ENCODE results near the gene FAM83G.
"Not testable (repeated sequence)": the region's sequence is repeated elsewhere in the genome, so short reads cannot be mapped to it uniquely, and the experiment has no call there.

FAM83G gene

DNA sequence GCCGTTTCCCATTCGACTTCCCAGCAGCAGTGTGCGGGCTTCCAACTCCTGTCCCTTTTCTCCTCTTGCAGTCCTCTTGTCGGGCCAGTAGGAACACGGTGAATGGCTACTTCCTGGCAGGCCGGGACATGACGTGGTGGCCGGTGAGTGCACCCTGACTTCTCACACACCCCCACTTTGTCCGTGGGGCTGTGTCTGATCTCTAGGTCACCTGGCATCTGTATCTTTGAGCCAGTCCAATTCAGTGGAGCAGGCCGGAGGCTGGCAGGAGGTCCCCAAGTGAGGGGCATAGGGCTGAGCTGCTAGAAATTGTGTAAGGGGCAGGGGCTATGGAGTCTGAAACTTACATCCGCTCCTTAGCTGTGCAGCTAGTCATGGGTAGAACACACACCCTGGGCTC, 46.0 kb downstream of the FAM83G start:
- no peak overlapping the region for H3K4me3 ChIP-seq (ENCODE audit: control insufficient read depth, low read depth, low read length)
- TF ChIP-seq, protein P1, sequence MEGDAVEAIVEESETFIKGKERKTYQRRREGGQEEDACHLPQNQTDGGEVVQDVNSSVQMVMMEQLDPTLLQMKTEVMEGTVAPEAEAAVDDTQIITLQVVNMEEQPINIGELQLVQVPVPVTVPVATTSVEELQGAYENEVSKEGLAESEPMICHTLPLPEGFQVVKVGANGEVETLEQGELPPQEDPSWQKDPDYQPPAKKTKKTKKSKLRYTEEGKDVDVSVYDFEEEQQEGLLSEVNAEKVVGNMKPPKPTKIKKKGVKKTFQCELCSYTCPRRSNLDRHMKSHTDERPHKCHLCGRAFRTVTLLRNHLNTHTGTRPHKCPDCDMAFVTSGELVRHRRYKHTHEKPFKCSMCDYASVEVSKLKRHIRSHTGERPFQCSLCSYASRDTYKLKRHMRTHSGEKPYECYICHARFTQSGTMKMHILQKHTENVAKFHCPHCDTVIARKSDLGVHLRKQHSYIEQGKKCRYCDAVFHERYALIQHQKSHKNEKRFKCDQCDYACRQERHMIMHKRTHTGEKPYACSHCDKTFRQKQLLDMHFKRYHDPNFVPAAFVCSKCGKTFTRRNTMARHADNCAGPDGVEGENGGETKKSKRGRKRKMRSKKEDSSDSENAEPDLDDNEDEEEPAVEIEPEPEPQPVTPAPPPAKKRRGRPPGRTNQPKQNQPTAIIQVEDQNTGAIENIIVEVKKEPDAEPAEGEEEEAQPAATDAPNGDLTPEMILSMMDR (IDR thresholded peaks at IDR 0.05; ENCODE audit: control insufficient read depth, insufficient read depth, low read depth, low read length, missing control alignments): no peak
- DNase-seq (ENCODE audit: low read depth): no peak

DNA sequence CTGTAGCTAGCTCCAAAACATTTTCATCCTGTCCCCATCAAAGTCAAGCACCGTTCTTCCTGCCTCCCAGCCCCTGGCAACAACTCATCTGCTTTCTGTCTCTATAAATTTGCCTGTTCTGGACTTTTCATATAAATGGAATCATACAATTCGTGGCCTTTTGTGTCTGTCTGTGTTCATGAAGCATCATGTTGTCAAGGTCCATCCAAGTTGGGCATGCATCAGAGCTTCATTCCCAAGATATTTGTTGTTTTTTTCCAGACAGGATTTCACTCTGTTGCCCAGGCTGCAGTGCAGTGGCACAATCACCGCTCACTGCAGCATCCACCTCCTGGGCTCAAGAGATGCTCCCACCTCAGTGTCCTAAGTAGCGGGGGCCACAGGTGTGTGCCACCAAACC, 46.7 kb downstream of the FAM83G start:
- TF ChIP-seq, protein P1 (IDR thresholded peaks at IDR 0.05; ENCODE audit: control insufficient read depth, insufficient read depth, low read depth, low read length, missing control alignments): no peak
- no peak for DNase-seq (ENCODE audit: low read depth)
- H3K4me3 ChIP-seq (ENCODE audit: control insufficient read depth, low read depth, low read length): no peak overlapping the region

DNA sequence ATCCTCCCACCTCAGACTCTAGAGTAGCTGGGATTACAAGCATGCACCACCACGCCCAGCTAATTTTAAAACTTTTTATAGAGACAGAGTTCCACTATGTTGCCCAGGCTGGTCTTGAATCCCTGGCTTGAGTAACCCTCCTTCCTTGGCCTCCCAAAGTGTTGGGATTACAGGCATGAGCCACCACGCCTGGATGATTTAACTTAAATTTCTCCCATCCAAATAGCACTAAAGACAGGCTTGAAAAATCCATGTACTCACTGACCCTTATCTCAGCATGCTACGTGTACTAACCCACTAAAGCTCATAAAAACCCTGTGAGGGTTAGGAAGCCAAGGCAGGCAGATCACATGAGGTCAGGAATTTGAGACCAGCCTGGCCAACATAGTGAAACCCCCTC, 48.0 kb downstream of the FAM83G start:
- no peak overlapping the region for H3K4me3 ChIP-seq (ENCODE audit: control insufficient read depth, low read depth, low read length)
- DNase-seq (ENCODE audit: low read depth): no peak
- TF ChIP-seq, protein P1 (IDR thresholded peaks at IDR 0.05; ENCODE audit: control insufficient read depth, insufficient read depth, low read depth, low read length, missing control alignments): no peak

DNA sequence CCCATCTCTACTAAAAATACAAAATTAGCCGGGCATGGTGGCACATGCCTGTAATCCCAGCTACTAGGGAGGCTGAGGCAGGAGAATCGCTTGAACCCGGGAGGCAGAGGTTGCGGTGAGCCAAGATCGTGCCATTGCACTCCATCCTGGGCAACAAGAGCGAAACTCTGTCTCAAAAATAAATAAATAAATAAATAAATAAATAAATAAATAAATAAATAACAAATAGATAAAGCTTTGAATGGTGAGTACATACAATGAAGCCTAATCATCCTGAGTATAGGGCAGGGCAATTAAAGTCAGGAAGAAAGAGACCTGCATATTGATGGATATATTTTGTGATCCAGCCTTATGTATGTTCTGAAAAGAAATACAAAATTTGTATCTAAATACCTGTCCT, 48.5 kb downstream of the FAM83G start:
- not testable (repeated sequence) for H3K4me3 ChIP-seq (ENCODE audit: control insufficient read depth, low read depth, low read length)

DNA sequence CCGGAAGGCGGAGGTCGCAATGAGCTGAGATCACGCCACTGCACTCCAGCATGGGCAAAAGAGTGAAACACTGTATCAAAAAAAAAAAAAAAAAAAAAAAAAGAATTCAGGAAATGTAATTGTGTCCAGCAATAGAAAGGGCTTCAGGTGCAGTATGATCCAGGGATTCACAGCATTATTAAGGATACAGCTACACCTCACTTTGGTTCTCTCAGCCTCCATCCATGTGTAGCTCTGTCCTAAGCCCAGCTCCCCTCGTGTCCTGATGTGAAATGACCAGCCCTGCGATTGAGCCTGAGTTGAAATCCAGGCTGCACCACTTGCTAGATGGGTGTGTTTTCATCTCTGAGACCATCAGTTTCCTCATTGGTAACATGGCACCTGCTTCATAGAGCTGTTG, 49.6 kb downstream of the FAM83G start:
- no peak overlapping the region for H3K4me3 ChIP-seq (ENCODE audit: control insufficient read depth, low read depth, low read length)
- TF ChIP-seq, protein P1 (IDR thresholded peaks at IDR 0.05; ENCODE audit: control insufficient read depth, insufficient read depth, low read depth, low read length, missing control alignments): no peak
- no peak for DNase-seq (ENCODE audit: low read depth)

More for the DNA sequence above, 48.5 kb downstream of the FAM83G start:
- not testable (repeated sequence) for DNase-seq (ENCODE audit: low read depth)

DNA sequence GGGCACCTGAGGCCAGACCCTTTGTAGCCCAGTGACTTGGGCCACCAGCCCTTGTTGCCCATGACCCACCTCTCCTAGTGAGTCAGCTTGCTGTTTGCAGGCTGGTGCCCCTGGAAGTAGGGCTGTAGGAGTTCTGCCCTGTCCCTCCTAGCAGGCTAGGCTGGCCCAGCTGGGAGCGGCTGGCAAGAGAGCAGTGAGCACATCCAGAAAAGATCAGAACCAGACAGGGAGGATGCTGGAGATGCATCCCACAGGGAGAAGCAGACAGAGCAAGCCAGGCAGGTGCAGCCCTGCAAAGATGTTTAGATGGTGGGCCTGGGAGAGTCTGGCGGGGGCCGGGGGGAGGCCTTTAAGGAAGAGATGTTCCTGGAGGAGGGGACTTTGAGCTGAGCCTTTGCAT, 50.2 kb downstream of the FAM83G start:
- no peak overlapping the region for H3K4me3 ChIP-seq (ENCODE audit: control insufficient read depth, low read depth, low read length)

DNA sequence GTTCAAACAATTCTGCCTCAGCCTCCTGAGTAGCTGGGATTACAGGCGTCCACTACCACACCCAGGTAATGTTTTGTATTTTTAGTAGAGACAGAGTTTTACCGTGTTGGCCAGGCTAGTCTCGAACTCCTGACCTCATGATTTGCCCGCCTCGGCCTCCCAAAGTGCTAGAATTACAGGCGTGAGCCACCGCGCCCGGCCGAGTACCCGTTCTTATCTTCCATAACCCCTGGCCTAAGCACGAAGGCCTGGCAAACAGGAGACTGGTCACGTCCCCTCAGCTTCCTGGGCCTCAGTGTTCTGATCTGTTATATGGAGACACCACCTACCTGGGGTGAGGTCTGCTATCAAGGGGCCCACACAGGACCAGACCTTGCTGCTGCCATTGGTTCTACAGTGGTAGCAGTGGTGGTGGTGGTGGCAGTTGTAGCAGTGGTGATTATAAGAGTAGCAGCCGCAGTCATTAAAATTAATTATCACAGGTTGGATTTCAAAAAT, 51.3 kb downstream of the FAM83G start:
- H3K4me3 ChIP-seq (ENCODE audit: control insufficient read depth, low read depth, low read length): no peak overlapping the region
- TF ChIP-seq, protein P1 (IDR thresholded peaks at IDR 0.05; ENCODE audit: control insufficient read depth, insufficient read depth, low read depth, low read length, missing control alignments): no peak
- no peak for DNase-seq (ENCODE audit: low read depth)

More for the DNA sequence above, 50.2 kb downstream of the FAM83G start:
- TF ChIP-seq, protein P1 (IDR thresholded peaks at IDR 0.05; ENCODE audit: control insufficient read depth, insufficient read depth, low read depth, low read length, missing control alignments): no peak
- DNase-seq (ENCODE audit: low read depth): no peak

All from AG09309 (cell line).